CD4-positive, alpha-beta memory T cell (primary cell): ENCODE results near the gene ACTN1. TPM values are rescaled to one million over a fixed set of nuclear protein-coding genes. Genes with fewer than 3 reads are reported as not detected.
"Not testable (repeated sequence)": the region's sequence is repeated elsewhere in the genome, so short reads cannot be mapped to it uniquely, and the experiment has no call there.

Experiments
- CTCF ChIA-PET: fragments of 350-600 bp; sonication (Branson Sonifier 250); formaldehyde crosslinking; loops from one replicate; lab custom pipeline; 2021; ENCODE audit warnings: inconsistent platforms; ENCODE audit not compliant: partially characterized antibody; lab: Charles Lee
- POLR2A ChIA-PET: fragments of 350-600 bp; sonication (Branson Sonifier 250); formaldehyde crosslinking; loops from one replicate; lab custom pipeline; 2021; ENCODE audit not compliant: partially characterized antibody; lab: Charles Lee
- DNase-seq, 5 donors: peaks; one replicate each; pipeline versions ENCODE4 v3.0.0 to v3.0.0-alpha.2; 2020 to 2022; ENCODE audit warnings: mixed read lengths in 1 of 5
- H3K27ac ChIP-seq: one replicate; pipeline ENCODE4 v1.7.0; 2013; ENCODE audit warnings: low read depth, low read length
- H3K27me3 ChIP-seq: 2 replicates; pipeline ENCODE4 v1.7.0; 2013; ENCODE audit warnings: mild to moderate bottlenecking, low read length, moderate library complexity; ENCODE audit not compliant: insufficient read depth
- H3K36me3 ChIP-seq: 2 replicates; pipeline ENCODE4 v1.7.0; 2013; ENCODE audit warnings: mild to moderate bottlenecking, low read length, moderate library complexity; ENCODE audit not compliant: insufficient read depth
- H3K4me1 ChIP-seq: 2 replicates; pipeline ENCODE4 v1.7.0; 2013; ENCODE audit warnings: mild to moderate bottlenecking, low read length, moderate library complexity; ENCODE audit not compliant: insufficient read depth
- H3K4me3 ChIP-seq, 2 donors: one replicate each; pipeline ENCODE4 v1.7.0; 2013; ENCODE audit warnings: low read length in 2 of 2, mild to moderate bottlenecking in 1 of 2
- H3K9me3 ChIP-seq, 2 donors: one replicate each; pipeline ENCODE4 v1.7.0; 2013; ENCODE audit warnings: low read length in 2 of 2, control low read depth in 1 of 2; ENCODE audit not compliant: control insufficient read depth in 1 of 2
- H3K27ac Mint-ChIP-seq, 7 donors: one replicate each; pipeline ENCODE4 v1.8.0; 2020 to 2021; ENCODE audit warnings: mixed read lengths in 7 of 7, mild to moderate bottlenecking in 6 of 7, inconsistent platforms in 3 of 7, moderate library complexity in 3 of 7
- H3K27me3 Mint-ChIP-seq, 2 donors: one replicate each; pipeline ENCODE4 v1.8.0; 2020 to 2021; ENCODE audit warnings: mixed read lengths in 2 of 2
- H3K36me3 Mint-ChIP-seq, 2 donors: one replicate each; pipeline ENCODE4 v1.8.0; 2020 to 2021; ENCODE audit warnings: mixed read lengths in 2 of 2, inconsistent platforms in 1 of 2, mild to moderate bottlenecking in 1 of 2
- H3K4me1 Mint-ChIP-seq, 4 donors: one replicate each; pipeline ENCODE4 v1.8.0; 2020 to 2021; ENCODE audit warnings: mixed read lengths in 4 of 4, mild to moderate bottlenecking in 1 of 4
- H3K4me3 Mint-ChIP-seq, 8 donors: one replicate each; pipeline ENCODE4 v1.8.0; 2020 to 2021; ENCODE audit warnings: mixed read lengths in 8 of 8, mild to moderate bottlenecking in 7 of 8, moderate library complexity in 6 of 8, inconsistent platforms in 3 of 8
- H3K9me3 Mint-ChIP-seq, 8 donors: one replicate each; pipeline ENCODE4 v1.8.0; 2020 to 2021; ENCODE audit warnings: mixed read lengths in 8 of 8, mild to moderate bottlenecking in 5 of 8, inconsistent platforms in 3 of 8, moderate library complexity in 1 of 8
- intact Hi-C: fragments of 100-400 bp; cut with micrococcal nuclease; formaldehyde crosslinking; loops from one replicate; pipeline ENCODE4 v1.15.1; 2023
- polyA plus RNA-seq, 2 donors: library from polyadenylated mRNA; unstranded; fragments of 300-500 nt; fragmentation: Illumina TruSeq; gene quantifications; one replicate each; pipeline ENCODE4 v1.2.3, GENCODE V29; 2021
- total RNA-seq, 2 experiments: library from RNA; stranded (reverse); gene quantifications; one replicate each; pipeline ENCODE4 v1.2.3, GENCODE V29; 2021

Gene ACTN1
- total and polyA plus RNA-seq, 4 experiments from 2014 or later: 33.6 to 75.1 (median 67.0) TPM

- Mint-ChIP-seq H3K27me3 (no peaks in the 10 kb centered on the region), H3K4me1 (peaks cover 33 to 65% (median 46%) of the 10 kb centered on the region in 4 donors), H3K27ac (peak overlapping the region; percentile 87 to 94 (median 93)), H3K4me3 (peak overlapping the region; percentile 88 to 91 (median 88)), H3K9me3 (peaks cover 0 to 5% (median 0%) of the 10 kb centered on the region in 8 donors), H3K36me3 (peaks cover 9 to 30% of the 10 kb centered on the region in 2 donors)
- Histone ChIP-seq H3K9me3 (no peaks in the 10 kb centered on the region), H3K4me3 (peak overlapping the region in 1 of 2 donors; percentile 77), H3K4me1 (peaks cover 35% of the 10 kb centered on the region), H3K27ac (peak overlapping the region; percentile 39), H3K36me3 (no peaks in the 10 kb centered on the region), H3K27me3 (no peaks in the 10 kb centered on the region)
- ChIA-PET CTCF (interaction anchor here (1.0 to 2.0 kb wide), 3 partner anchors 9 to 25 kb away, joined by 3 to 16 read pairs (median 4); no protein-coding TSS in a partner anchor), POLR2A (interaction anchor here (1.4 to 2.8 kb wide), 2 partner anchors 9 to 177 kb away, joined by 3 to 55 read pairs; partner anchors contain the start of gene DCAF5)
- no peak for DNase-seq
- intact Hi-C loops: no loop called here
Measured at GRCh38 chr14:68976160-68977067, 2.7 kb downstream of the ACTN1 start.

GRCh38 chr14:68975667-68976066 lies 3.4 kb downstream of the ACTN1 start:
- Mint-ChIP-seq H3K4me3 (peak overlapping the region in 5 of 8 donors; percentile 1 to 91 (median 56)), H3K36me3 (peaks cover 9 to 30% of the 10 kb centered on the region in 2 donors), H3K27me3 (no peaks in the 10 kb centered on the region), H3K9me3 (peaks cover 0 to 5% (median 0%) of the 10 kb centered on the region in 8 donors), H3K27ac (peak overlapping the region; percentile 50 to 94 (median 87)), H3K4me1 (peaks cover 41 to 73% (median 54%) of the 10 kb centered on the region in 4 donors)
- H3K9me3 ChIP-seq: no peaks in the 10 kb centered on the region
- H3K27ac ChIP-seq: no peak overlapping the region
- POLR2A ChIA-PET: interaction anchor here (0.9 to 2.8 kb wide), 2 partner anchors 8 to 9 kb away, joined by 3 to 55 read pairs; no protein-coding TSS in a partner anchor
- no peak overlapping the region for H3K4me3 ChIP-seq
- no peak for DNase-seq
- H3K4me1 ChIP-seq: peaks cover 42% of the 10 kb centered on the region
- intact Hi-C loops: no loop called here
- CTCF ChIA-PET: no interaction called here
- H3K27me3 ChIP-seq: no peaks in the 10 kb centered on the region
- H3K36me3 ChIP-seq: no peaks in the 10 kb centered on the region

- peaks cover 44 to 73% (median 58%) of the 10 kb centered on the region in 4 donors for H3K4me1 Mint-ChIP-seq
- H3K4me1 ChIP-seq: peaks cover 51% of the 10 kb centered on the region
- CTCF ChIA-PET: interaction anchor here (1.2 kb wide), 1 partner anchor 64 kb away, joined by 3 read pairs; no protein-coding TSS in a partner anchor
- no peaks in the 10 kb centered on the region for H3K9me3 ChIP-seq
- H3K4me3 Mint-ChIP-seq: peak overlapping the region in 3 of 8 donors; percentile 7 to 52 (median 13)
- no peaks in the 10 kb centered on the region for H3K27me3 Mint-ChIP-seq
- intact Hi-C loops: no loop called here
- H3K27ac Mint-ChIP-seq: peak overlapping the region; percentile 70 to 94 (median 86)
- DNase-seq: no peak
- H3K9me3 Mint-ChIP-seq: peaks cover 0 to 5% (median 0%) of the 10 kb centered on the region in 8 donors
- H3K4me3 ChIP-seq: no peak overlapping the region
- no peak overlapping the region for H3K27ac ChIP-seq
- H3K36me3 Mint-ChIP-seq: peaks cover 10 to 30% of the 10 kb centered on the region in 2 donors
- POLR2A ChIA-PET: interaction anchor here (0.9 kb wide), 1 partner anchor 8 kb away, joined by 3 read pairs; no protein-coding TSS in a partner anchor
- H3K36me3 ChIP-seq: no peaks in the 10 kb centered on the region
- no peaks in the 10 kb centered on the region for H3K27me3 ChIP-seq
Measured at GRCh38 chr14:68974759-68975347, 4.2 kb downstream of the ACTN1 start.

DNA sequence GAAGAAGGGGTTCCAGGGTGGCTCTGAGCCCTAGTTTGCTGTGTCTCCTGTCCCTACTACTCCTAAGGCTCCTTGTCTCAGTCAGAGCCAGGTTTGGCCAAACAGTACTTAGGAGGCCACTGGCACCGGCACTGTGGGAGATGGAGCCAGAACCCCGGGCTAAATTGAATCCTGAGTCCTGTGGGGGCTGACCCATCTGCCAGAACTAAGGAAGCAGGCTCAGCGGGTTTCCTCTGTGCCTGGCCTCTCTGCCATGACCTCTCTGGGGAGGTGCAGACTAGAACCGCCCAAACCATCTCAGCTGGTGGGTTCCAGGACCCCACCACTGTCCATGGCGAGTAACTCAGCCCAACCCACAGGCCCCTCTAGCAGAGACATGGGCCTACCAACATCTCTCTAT lies 5.5 kb downstream of the ACTN1 start:
- Histone ChIP-seq H3K4me3 (no peak overlapping the region), H3K36me3 (no peaks in the 10 kb centered on the region), H3K9me3 (no peaks in the 10 kb centered on the region), H3K27me3 (no peaks in the 10 kb centered on the region), H3K4me1 (peaks cover 63% of the 10 kb centered on the region), H3K27ac (no peak overlapping the region)
- DNase-seq: no peak
- Mint-ChIP-seq H3K27me3 (no peaks in the 10 kb centered on the region), H3K9me3 (peaks cover 0 to 5% (median 0%) of the 10 kb centered on the region in 8 donors), H3K4me1 (peaks cover 49 to 84% (median 68%) of the 10 kb centered on the region in 4 donors), H3K27ac (peak overlapping the region in 4 of 7 donors; percentile 9 to 87 (median 65)), H3K36me3 (peaks cover 10 to 30% of the 10 kb centered on the region in 2 donors), H3K4me3 (no peak overlapping the region)
- ChIA-PET POLR2A (no interaction called here), CTCF (no interaction called here)
- intact Hi-C loops: no loop called here

GRCh38 chr14:68973219-68973565 lies 5.9 kb downstream of the ACTN1 start:
- H3K36me3 ChIP-seq, H3K4me3 ChIP-seq, H3K9me3 ChIP-seq, DNase-seq, intact Hi-C loops, H3K27me3 Mint-ChIP-seq, CTCF ChIA-PET, H3K4me3 Mint-ChIP-seq, H3K9me3 Mint-ChIP-seq, H3K27ac ChIP-seq, H3K27me3 ChIP-seq, POLR2A ChIA-PET: not testable (repeated sequence)
- H3K36me3 Mint-ChIP-seq: peaks cover 10 to 30% of the 10 kb centered on the region in 2 donors
- peaks cover 51 to 88% (median 72%) of the 10 kb centered on the region in 4 donors for H3K4me1 Mint-ChIP-seq
- peak overlapping the region in 6 of 7 donors; percentile 9 to 91 (median 65) for H3K27ac Mint-ChIP-seq
- H3K4me1 ChIP-seq: peaks cover 67% of the 10 kb centered on the region

DNA sequence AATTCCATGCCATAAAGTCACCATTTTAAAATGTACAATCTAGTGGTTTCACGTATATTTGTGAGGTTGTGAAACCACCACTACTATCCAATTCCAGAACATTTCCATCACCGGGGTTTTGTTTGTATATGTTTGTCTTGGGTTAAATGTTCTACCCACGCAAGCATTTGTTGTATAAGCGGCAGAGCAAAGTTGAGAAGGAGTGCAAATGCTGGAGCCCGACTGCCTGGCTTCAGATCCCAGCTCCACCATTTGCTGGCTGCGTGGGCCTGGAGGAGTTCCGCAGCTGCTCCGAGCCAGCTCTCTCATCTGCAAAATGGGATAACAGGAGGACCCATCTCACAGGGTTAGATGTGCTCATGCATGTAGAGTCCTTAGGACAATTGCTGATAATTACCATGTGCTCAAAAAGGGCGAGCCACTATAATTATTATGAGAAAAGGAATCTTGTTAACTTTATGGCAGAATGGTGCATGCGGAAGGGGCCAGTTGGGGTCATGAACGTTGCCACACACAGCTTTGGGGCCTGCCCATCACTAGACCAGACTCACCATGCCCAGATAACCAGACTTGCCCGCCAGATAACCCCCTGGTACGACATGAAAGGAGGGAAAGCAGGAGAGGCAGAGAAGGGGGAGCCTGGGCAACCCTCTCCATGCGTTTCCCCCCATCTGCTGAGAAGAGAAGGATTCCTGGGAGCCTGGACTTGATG lies 6.4 kb downstream of the ACTN1 start:
- Histone ChIP-seq H3K36me3 (no peaks in the 10 kb centered on the region), H3K9me3 (no peaks in the 10 kb centered on the region), H3K4me1 (peaks cover 72% of the 10 kb centered on the region), H3K27me3 (no peaks in the 10 kb centered on the region), H3K4me3 (no peak overlapping the region), H3K27ac (no peak overlapping the region)
- H3K27me3 Mint-ChIP-seq: no peaks in the 10 kb centered on the region
- CTCF ChIA-PET: no interaction called here
- POLR2A ChIA-PET: no interaction called here
- H3K4me3 Mint-ChIP-seq: peak overlapping the region in 2 of 8 donors; percentile 8 to 15
- peak overlapping the region; percentile 10 to 99 (median 82) for H3K27ac Mint-ChIP-seq
- H3K4me1 Mint-ChIP-seq: peaks cover 57 to 94% (median 77%) of the 10 kb centered on the region in 4 donors
- intact Hi-C loops: no loop called here
- DNase-seq: no peak
- H3K9me3 Mint-ChIP-seq: peaks cover 0 to 5% (median 0%) of the 10 kb centered on the region in 8 donors
- H3K36me3 Mint-ChIP-seq: peaks cover 10 to 30% of the 10 kb centered on the region in 2 donors
